Breast epithelium (tissue), 4 donors: ENCODE results near the gene ITIH6. TPM values are rescaled to one million over a fixed set of nuclear protein-coding genes. Genes with fewer than 3 reads are reported as not detected.
"Not testable (repeated sequence)": the region's sequence is repeated elsewhere in the genome, so short reads cannot be mapped to it uniquely, and the experiment has no call there.

ENCODE experiments used
- DNase-seq, 2 donors: peaks; one replicate each; pipeline ENCODE4 v3.0.0-alpha.2; 2019; ENCODE audit warnings: low spot score in 2 of 2
- H3K27ac ChIP-seq, 2 donors: fragments of 200-600 bp; sonication (generic) in 1 of 2; one replicate each; pipeline ENCODE4 v1.5.1; 2016 to 2019; ENCODE audit warnings: mild to moderate bottlenecking in 1 of 2
- H3K27me3 ChIP-seq, 2 donors: fragments of 200-600 bp; sonication (generic) in 1 of 2; one replicate each; pipeline versions ENCODE4 v1.5.1 to v1.6.0; 2017 to 2019; ENCODE audit warnings: control low read depth in 1 of 2, mild to moderate bottlenecking in 1 of 2
- H3K36me3 ChIP-seq: fragments of 200-600 bp; one replicate; pipeline ENCODE4 v1.5.1; 2019
- H3K4me1 ChIP-seq, 2 donors: fragments of 200-600 bp; sonication (generic); one replicate each; pipeline ENCODE4 v1.5.1; 2016 to 2019; ENCODE audit warnings: control low read depth in 1 of 2
- H3K4me3 ChIP-seq, 3 donors: fragments of 200-600 bp; sonication (generic); 1 replicate in 2 of 3; 2 replicates in 1 of 3; pipeline ENCODE4 v1.5.1; 2016 to 2019; ENCODE audit warnings: mild to moderate bottlenecking in 3 of 3, moderate library complexity in 2 of 3
- H3K9me3 ChIP-seq, 2 donors: fragments of 200-600 bp; sonication (generic) in 1 of 2; one replicate each; pipeline ENCODE4 v1.5.1; 2016 to 2019; ENCODE audit warnings: control low read depth in 1 of 2
- POLR2A ChIP-seq: fragments of 450-650 bp; IDR thresholded peaks from one replicate; pipeline ENCODE4 v1.6.1; 2016; ENCODE audit warnings: antibody characterized with exemption, mild to moderate bottlenecking, moderate library complexity
- POLR2AphosphoS5 ChIP-seq, 3 donors: sonication (generic); formaldehyde crosslinking; IDR thresholded peaks; one replicate each; pipeline ENCODE4 v1.6.1; 2017; ENCODE audit warnings: antibody characterized with exemption in 3 of 3
- intact Hi-C: fragments of 100-400 bp; cut with DNase I; formaldehyde crosslinking; loops from one replicate; pipeline ENCODE4 v1.15.1; 2023; ENCODE audit warnings: low total_unique reads
- total RNA-seq, 3 donors: library from RNA; depleted of rRNA; stranded (reverse); fragments of >200 nt; gene quantifications; one replicate each; pipeline ENCODE4 v1.1.0, GENCODE V29; 2016
- TF ChIP-seq, protein P1 (sequence below), 3 donors: fragments of 450-650 bp; IDR thresholded peaks; one replicate each; pipeline ENCODE4 v1.5.1; 2016 to 2017; ENCODE audit warnings: antibody characterized with exemption in 3 of 3, mild to moderate bottlenecking in 3 of 3, moderate library complexity in 3 of 3

ITIH6 gene
- 1 to 10 TPM in 2 of 3 donors, not detected in 1; 1.3 to 2.3 TPM for total RNA-seq

- Histone ChIP-seq H3K4me3 (no peak within 1 kb of the TSS), H3K27me3 (peaks cover 0 to 18% of the 10 kb centered on the region in 2 donors), H3K36me3 (no peaks in the 10 kb centered on the region), H3K9me3 (no peaks in the 10 kb centered on the region), H3K4me1 (no peaks in the 10 kb centered on the region), H3K27ac (no peak within 1 kb of the TSS)
- no peak for DNase-seq
- TF ChIP-seq, protein P1, sequence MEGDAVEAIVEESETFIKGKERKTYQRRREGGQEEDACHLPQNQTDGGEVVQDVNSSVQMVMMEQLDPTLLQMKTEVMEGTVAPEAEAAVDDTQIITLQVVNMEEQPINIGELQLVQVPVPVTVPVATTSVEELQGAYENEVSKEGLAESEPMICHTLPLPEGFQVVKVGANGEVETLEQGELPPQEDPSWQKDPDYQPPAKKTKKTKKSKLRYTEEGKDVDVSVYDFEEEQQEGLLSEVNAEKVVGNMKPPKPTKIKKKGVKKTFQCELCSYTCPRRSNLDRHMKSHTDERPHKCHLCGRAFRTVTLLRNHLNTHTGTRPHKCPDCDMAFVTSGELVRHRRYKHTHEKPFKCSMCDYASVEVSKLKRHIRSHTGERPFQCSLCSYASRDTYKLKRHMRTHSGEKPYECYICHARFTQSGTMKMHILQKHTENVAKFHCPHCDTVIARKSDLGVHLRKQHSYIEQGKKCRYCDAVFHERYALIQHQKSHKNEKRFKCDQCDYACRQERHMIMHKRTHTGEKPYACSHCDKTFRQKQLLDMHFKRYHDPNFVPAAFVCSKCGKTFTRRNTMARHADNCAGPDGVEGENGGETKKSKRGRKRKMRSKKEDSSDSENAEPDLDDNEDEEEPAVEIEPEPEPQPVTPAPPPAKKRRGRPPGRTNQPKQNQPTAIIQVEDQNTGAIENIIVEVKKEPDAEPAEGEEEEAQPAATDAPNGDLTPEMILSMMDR (IDR thresholded peaks at IDR 0.05), result no peak
- no peak for TF ChIP-seq POLR2AphosphoS5 (IDR thresholded peaks at IDR 0.05)
- no peak for TF ChIP-seq POLR2A
- intact Hi-C loops, result no loop called here
Observed at GRCh38 chrX:54798137-54798536, at the start of gene ITIH6. ITIH6 (minus strand) TSS chrX:54798255; CDS start chrX:54798210, 45 bp downstream.

GRCh38 chrX:54847700-54848099 is 49.6 kb upstream of the ITIH6 start:
- intact Hi-C loops, H3K27ac ChIP-seq, H3K4me3 ChIP-seq, DNase-seq, H3K36me3 ChIP-seq, H3K9me3 ChIP-seq, H3K27me3 ChIP-seq, H3K4me1 ChIP-seq: not testable (repeated sequence)

DNA sequence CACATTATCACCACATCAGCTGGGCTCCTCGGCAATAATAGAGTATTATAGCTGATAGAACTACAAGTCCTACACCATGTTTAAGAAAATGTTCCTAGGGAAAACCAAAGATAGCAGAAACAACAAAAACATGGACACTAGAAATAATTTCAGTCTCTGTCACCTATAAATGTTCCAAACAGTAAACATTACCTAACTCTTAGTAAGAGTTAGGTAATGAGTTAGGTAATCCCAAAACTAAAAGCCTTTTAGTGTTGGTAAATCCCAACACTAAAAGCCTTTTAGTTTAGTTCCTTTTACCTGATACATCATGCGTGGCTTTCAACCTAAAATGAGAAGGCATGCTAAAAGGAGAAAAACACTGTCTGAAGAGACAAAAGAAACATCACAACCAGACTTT is 45.0 kb upstream of the ITIH6 start:
- no peak overlapping the region for H3K27ac ChIP-seq
- DNase-seq, result no peak
- no peak overlapping the region for H3K4me3 ChIP-seq
- no peaks in the 10 kb centered on the region for H3K9me3 ChIP-seq
- intact Hi-C loops, result no loop called here
- TF ChIP-seq, protein P1 (IDR thresholded peaks at IDR 0.05), result no peak
- no peak for TF ChIP-seq POLR2AphosphoS5 (IDR thresholded peaks at IDR 0.05)
- no peak for TF ChIP-seq POLR2A
- H3K36me3 ChIP-seq, result no peaks in the 10 kb centered on the region
- H3K27me3 ChIP-seq, result peaks cover 0 to 26% of the 10 kb centered on the region in 2 donors
- H3K4me1 ChIP-seq, result no peaks in the 10 kb centered on the region

- no peak for DNase-seq
- H3K27me3 ChIP-seq, result peaks cover 0 to 26% of the 10 kb centered on the region in 2 donors
- no peaks in the 10 kb centered on the region for H3K9me3 ChIP-seq
- H3K36me3 ChIP-seq, result no peaks in the 10 kb centered on the region
- TF ChIP-seq POLR2A (no peak), POLR2AphosphoS5 (IDR thresholded peaks at IDR 0.05) (no peak)
- TF ChIP-seq, protein P1 (IDR thresholded peaks at IDR 0.05), result no peak
- H3K27ac ChIP-seq, result no peak overlapping the region
- H3K4me3 ChIP-seq, result no peak overlapping the region
- intact Hi-C loops, result no loop called here
- no peaks in the 10 kb centered on the region for H3K4me1 ChIP-seq
Observed at GRCh38 chrX:54842607-54843006, 44.6 kb upstream of the ITIH6 start.

DNA sequence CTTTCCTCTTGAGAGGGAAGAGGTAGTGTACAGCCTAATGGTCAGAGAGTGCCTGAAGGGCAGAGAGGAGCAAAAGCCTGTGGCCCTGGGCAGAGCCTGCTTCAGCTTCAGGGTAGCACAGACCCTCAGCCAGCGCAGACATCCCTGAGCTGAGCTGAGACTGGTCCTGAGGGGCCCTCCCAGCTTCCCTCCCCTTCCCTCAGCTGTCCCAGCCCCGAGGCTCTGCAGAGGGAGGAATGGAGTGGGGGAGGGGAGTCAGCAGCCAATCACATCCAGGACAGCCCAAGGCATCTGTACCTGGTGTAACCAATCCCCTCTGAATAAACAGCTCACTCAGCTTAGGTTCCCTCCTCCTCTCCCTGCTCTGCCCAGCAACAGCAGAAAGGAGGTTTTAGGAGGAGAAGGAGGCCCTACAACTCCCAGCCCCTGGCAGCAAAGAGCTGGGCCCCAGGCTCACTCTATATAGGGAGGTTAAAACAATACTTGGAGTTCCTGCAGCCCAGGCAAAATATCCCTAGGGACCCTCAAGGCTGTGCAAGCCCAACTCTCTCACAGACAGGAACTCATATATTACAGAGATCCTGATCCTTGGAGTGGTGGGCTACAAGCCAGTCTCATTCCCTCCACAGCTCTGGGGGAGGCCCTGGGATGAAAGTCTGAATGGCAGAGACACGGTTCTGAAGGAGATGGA is 43.3 kb upstream of the ITIH6 start:
- H3K36me3 ChIP-seq, H3K27ac ChIP-seq, H3K4me1 ChIP-seq, DNase-seq, H3K9me3 ChIP-seq, H3K4me3 ChIP-seq, intact Hi-C loops: not testable (repeated sequence)
- H3K27me3 ChIP-seq, result peaks cover 0 to 26% of the 10 kb centered on the region in 2 donors

GRCh38 chrX:54838583-54838982 is 40.5 kb upstream of the ITIH6 start:
- Histone ChIP-seq H3K27me3 (peaks cover 0 to 21% of the 10 kb centered on the region in 2 donors), H3K4me3 (no peak overlapping the region), H3K9me3 (no peaks in the 10 kb centered on the region), H3K27ac (no peak overlapping the region), H3K36me3 (no peaks in the 10 kb centered on the region), H3K4me1 (no peaks in the 10 kb centered on the region)
- intact Hi-C loops, result no loop called here
- TF ChIP-seq POLR2AphosphoS5 (IDR thresholded peaks at IDR 0.05) (no peak), POLR2A (no peak)
- TF ChIP-seq, protein P1 (IDR thresholded peaks at IDR 0.05), result no peak
- no peak for DNase-seq
